Spleen (tissue), 7 donors: Measurements from ENCODE around the gene TMEM129.

Experiments used
- POLR2A ChIP-seq, 3 donors: fragments of 450-650 bp; IDR thresholded peaks; one replicate each; pipeline ENCODE4 v1.5.1; 2017; ENCODE audit warnings: antibody characterized with exemption in 3 of 3, mild to moderate bottlenecking in 1 of 3
- TF ChIP-seq, protein P1 (sequence below), 11 experiments: fragments of 200-600 bp in 7 of 11; fragments of 450-650 bp in 4 of 11; sonication (generic) in 4 of 11; IDR thresholded peaks in 8 of 11; conservative IDR thresholded peaks in 3 of 11; 1 replicate in 7 of 11; 2 replicates in 4 of 11; pipeline versions ENCODE4 v1.4.0 to v1.8.0; 2016 to 2021; ENCODE audit warnings: antibody characterized with exemption in 11 of 11, inconsistent platforms in 4 of 11, mild to moderate bottlenecking in 1 of 11
- donor health status: DM: no; HTN: no; CAD: no; lungs with moderate emphysema.
- donor health status: DM: no; HTN: no; CAD: no.
- donor health status: DM: no; HTN: no; CAD: no.

DNA sequence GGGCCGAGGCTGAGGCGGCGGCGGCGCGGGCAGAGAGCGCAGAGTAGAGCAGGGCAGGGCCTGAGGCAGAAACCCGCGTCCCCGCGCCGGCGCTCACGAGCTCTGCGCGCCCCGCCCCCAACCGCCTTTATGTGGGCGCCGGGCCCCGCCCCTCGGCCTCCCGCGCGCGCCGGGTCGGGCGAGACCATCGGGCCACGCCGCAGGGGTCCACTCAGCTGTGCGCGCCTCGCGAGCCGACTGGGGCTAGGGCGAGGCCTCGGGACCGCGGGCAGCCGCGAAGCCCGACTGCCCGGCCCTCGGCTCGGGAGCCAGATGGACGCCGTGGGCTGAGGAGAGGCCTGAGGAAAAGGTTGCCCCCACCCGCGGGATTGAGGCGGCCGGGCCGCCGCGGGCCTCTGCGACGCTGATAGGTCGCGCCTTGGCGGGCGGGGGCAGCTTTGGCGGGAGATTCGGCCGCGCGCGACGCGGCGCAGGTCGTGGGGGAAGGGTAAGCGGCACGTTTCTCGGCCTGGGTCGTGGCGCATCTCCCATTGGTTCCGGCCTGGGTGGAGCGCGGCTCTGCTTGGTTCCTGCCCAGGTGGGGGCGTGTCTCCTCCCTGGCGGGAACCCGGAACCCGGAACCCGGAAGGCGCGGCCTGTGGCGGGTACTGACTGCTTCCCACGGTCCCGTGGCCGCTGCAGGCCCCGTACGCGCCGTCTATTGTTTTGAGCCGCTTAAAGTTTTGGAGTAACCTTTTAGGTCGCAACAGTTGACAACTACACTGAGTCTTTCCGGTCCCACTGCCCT lies 8.7 kb downstream of the TMEM129 start, which contains the start of gene SLBP:
- TF ChIP-seq, protein P1, sequence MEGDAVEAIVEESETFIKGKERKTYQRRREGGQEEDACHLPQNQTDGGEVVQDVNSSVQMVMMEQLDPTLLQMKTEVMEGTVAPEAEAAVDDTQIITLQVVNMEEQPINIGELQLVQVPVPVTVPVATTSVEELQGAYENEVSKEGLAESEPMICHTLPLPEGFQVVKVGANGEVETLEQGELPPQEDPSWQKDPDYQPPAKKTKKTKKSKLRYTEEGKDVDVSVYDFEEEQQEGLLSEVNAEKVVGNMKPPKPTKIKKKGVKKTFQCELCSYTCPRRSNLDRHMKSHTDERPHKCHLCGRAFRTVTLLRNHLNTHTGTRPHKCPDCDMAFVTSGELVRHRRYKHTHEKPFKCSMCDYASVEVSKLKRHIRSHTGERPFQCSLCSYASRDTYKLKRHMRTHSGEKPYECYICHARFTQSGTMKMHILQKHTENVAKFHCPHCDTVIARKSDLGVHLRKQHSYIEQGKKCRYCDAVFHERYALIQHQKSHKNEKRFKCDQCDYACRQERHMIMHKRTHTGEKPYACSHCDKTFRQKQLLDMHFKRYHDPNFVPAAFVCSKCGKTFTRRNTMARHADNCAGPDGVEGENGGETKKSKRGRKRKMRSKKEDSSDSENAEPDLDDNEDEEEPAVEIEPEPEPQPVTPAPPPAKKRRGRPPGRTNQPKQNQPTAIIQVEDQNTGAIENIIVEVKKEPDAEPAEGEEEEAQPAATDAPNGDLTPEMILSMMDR (IDR thresholded peaks at IDR 0.05 in 8 of 11, conservative IDR thresholded peaks at IDR 0.05 in 3 of 11): peak in 2 of 11 experiments; percentile 28 to 31
- TF ChIP-seq POLR2A (IDR thresholded peaks at IDR 0.05): peak; percentile 24 to 76 (median 36)
